A673 (cell line): ENCODE data around the gene STAP1. TPM values are rescaled to one million over a fixed set of nuclear protein-coding genes. Genes with fewer than 3 reads are reported as not detected.

Experiments used
- BruUV-seq: library from RNA; stranded (reverse); fragments of 400-500 nt; replicated peaks from 2 replicates; lab custom pipeline; 2021; lab: Mats Ljungman, UMichigan
- CTCF ChIA-PET: fragments of 300-600 bp; sonication (Branson Sonifier 250); formaldehyde crosslinking; loops from one replicate; lab custom pipeline; 2022; ENCODE audit warnings: antibody characterized with exemption; lab: Charles Lee
- POLR2A ChIA-PET: fragments of 300-600 bp; sonication (Branson Sonifier 250); formaldehyde crosslinking; loops from one replicate; lab custom pipeline; 2022; ENCODE audit warnings: antibody characterized with exemption; ENCODE audit not compliant: low non-redundant PET; lab: Charles Lee
- DNase-seq: peaks from one replicate; pipeline ENCODE4 v3.0.0-alpha.2; 2015; ENCODE audit warnings: low spot score
- H3K27ac ChIP-seq: fragments of 200-600 bp; sonication (generic); 2 replicates; pipeline ENCODE4 v1.5.1; 2016; ENCODE audit warnings: mixed run types, low read depth, mild to moderate bottlenecking, mixed read lengths, antibody characterized with exemption, low read length; ENCODE audit not compliant: poor library complexity, severe bottlenecking
- H3K27me3 ChIP-seq: fragments of 200-600 bp; sonication (generic); replicated peaks from 2 replicates; pipeline ENCODE4 v1.6.1; 2017; ENCODE audit warnings: mixed run types, low read depth, mild to moderate bottlenecking, mixed read lengths, antibody characterized with exemption, low read length; ENCODE audit not compliant: insufficient read depth, poor library complexity
- H3K36me3 ChIP-seq: fragments of 200-600 bp; sonication (generic); 2 replicates; pipeline ENCODE4 v1.6.1; 2016; ENCODE audit warnings: mixed run types, mild to moderate bottlenecking, mixed read lengths, antibody characterized with exemption, low read length; ENCODE audit not compliant: insufficient read depth, poor library complexity, severe bottlenecking
- H3K4me1 ChIP-seq: fragments of 200-600 bp; sonication (generic); 2 replicates; pipeline ENCODE4 v1.6.1; 2017; ENCODE audit warnings: mixed run types, mild to moderate bottlenecking, mixed read lengths, antibody characterized with exemption, low read length; ENCODE audit not compliant: insufficient read depth, poor library complexity, severe bottlenecking
- H3K4me3 ChIP-seq: fragments of 200-600 bp; sonication (generic); 2 replicates; pipeline ENCODE4 v1.5.1; 2016; ENCODE audit warnings: low read depth, mixed run types, mild to moderate bottlenecking, mixed read lengths, low read length; ENCODE audit not compliant: poor library complexity, severe bottlenecking
- H3K9me3 ChIP-seq: fragments of 200-600 bp; sonication (generic); 2 replicates; pipeline ENCODE4 v1.6.1; 2016; ENCODE audit warnings: mixed run types, low read depth, mild to moderate bottlenecking, mixed read lengths, antibody characterized with exemption, low read length; ENCODE audit not compliant: poor library complexity, severe bottlenecking
- CTCF ChIP-seq: fragments of 300-800, 200-600 bp; sonication (generic); conservative IDR thresholded peaks from 2 replicates; pipeline ENCODE4 v1.5.1; 2017; ENCODE audit warnings: low read depth, mild to moderate bottlenecking, antibody characterized with exemption, low read length, moderate library complexity, mixed read lengths
- EZH2 ChIP-seq: fragments of 200-600 bp; sonication (generic); IDR thresholded peaks from 2 replicates; pipeline ENCODE4 v1.6.1; 2017; ENCODE audit warnings: borderline replicate concordance, low read depth, mild to moderate bottlenecking, mixed read lengths, antibody characterized with exemption, low read length; ENCODE audit not compliant: poor library complexity, severe bottlenecking
- intact Hi-C: fragments of 100-400 bp; cut with micrococcal nuclease; formaldehyde crosslinking; loops from one replicate; pipeline ENCODE4 v1.10.0; 2022; ENCODE audit not compliant: unreplicated experiment
- total RNA-seq: library from RNA; stranded (reverse); gene quantifications from 2 replicates; pipeline ENCODE4 v1.2.3, GENCODE V29; 2021

The STAP1 gene
- total RNA-seq, 1 experiment from 2014 or later: not detected

GRCh38 chr4:67539830-67540229 lies 18.7 kb upstream of the STAP1 start:
- intact Hi-C loops: loop anchor here (10.0 kb wide), 1 partner anchor 165 kb away; the partner anchor contains the start of gene UBA6
- no peaks in the 10 kb centered on the region for H3K9me3 ChIP-seq
- no peak for TF ChIP-seq EZH2
- no peak for TF ChIP-seq CTCF
- H3K4me1 ChIP-seq: no peaks in the 10 kb centered on the region
- H3K27me3 ChIP-seq: no peaks in the 10 kb centered on the region
- ChIA-PET POLR2A (no interaction called here), CTCF (no interaction called here)
- H3K4me3 ChIP-seq: no peak overlapping the region
- DNase-seq: no peak
- no TSS peak for BruUV-seq
- H3K27ac ChIP-seq: no peak overlapping the region
- H3K36me3 ChIP-seq: peaks cover 4% of the 10 kb centered on the region

- Histone ChIP-seq H3K27me3 (no peaks in the 10 kb centered on the region), H3K27ac (no peak overlapping the region), H3K36me3 (peaks cover 4% of the 10 kb centered on the region), H3K9me3 (no peaks in the 10 kb centered on the region), H3K4me3 (no peak overlapping the region), H3K4me1 (no peaks in the 10 kb centered on the region)
- no TSS peak for BruUV-seq
- intact Hi-C loops: loop anchor here (10.0 kb wide), 1 partner anchor 163 kb away; the partner anchor contains the start of gene UBA6
- POLR2A ChIA-PET: no interaction called here
- TF ChIP-seq CTCF (no peak), EZH2 (no peak)
- no peak for DNase-seq
- CTCF ChIA-PET: no interaction called here
These were observed 16.5 kb upstream of the STAP1 start for GRCh38 chr4:67542076-67542475.

- Histone ChIP-seq H3K4me3 (peak within 1 kb of the TSS; percentile 66), H3K36me3 (no peaks in the 10 kb centered on the region), H3K27ac (peak within 1 kb of the TSS; percentile 95), H3K9me3 (no peaks in the 10 kb centered on the region), H3K4me1 (no peaks in the 10 kb centered on the region), H3K27me3 (no peaks in the 10 kb centered on the region)
- BruUV-seq: no TSS peak
- intact Hi-C loops: loop anchor here (10.0 kb wide), 1 partner anchor 159 kb away; the partner anchor contains the start of gene UBA6
- POLR2A ChIA-PET: no interaction called here
- no peak for TF ChIP-seq CTCF
- TF ChIP-seq EZH2: no peak
- DNase-seq: peak; percentile 94
- CTCF ChIA-PET: no interaction called here
These were observed 13.1 kb upstream of the STAP1 start, which contains the start of gene CENPC for GRCh38 chr4:67545199-67546003. Gene CENPC (minus strand): TSS chr4:67545503. CDS start chr4:67545355, 148 bp downstream.
